ENCODE results near the gene LRRD1. TPM values are rescaled to one million over a fixed set of nuclear protein-coding genes. Genes with fewer than 3 reads are reported as not detected.

The LRRD1 gene
- total and polyA plus RNA-seq, 2 of the 13 experiments (the other 11 are each of a cell fraction or from before 2014, with no cell fraction given), result 0.03 TPM; not detected in 1

DNA sequence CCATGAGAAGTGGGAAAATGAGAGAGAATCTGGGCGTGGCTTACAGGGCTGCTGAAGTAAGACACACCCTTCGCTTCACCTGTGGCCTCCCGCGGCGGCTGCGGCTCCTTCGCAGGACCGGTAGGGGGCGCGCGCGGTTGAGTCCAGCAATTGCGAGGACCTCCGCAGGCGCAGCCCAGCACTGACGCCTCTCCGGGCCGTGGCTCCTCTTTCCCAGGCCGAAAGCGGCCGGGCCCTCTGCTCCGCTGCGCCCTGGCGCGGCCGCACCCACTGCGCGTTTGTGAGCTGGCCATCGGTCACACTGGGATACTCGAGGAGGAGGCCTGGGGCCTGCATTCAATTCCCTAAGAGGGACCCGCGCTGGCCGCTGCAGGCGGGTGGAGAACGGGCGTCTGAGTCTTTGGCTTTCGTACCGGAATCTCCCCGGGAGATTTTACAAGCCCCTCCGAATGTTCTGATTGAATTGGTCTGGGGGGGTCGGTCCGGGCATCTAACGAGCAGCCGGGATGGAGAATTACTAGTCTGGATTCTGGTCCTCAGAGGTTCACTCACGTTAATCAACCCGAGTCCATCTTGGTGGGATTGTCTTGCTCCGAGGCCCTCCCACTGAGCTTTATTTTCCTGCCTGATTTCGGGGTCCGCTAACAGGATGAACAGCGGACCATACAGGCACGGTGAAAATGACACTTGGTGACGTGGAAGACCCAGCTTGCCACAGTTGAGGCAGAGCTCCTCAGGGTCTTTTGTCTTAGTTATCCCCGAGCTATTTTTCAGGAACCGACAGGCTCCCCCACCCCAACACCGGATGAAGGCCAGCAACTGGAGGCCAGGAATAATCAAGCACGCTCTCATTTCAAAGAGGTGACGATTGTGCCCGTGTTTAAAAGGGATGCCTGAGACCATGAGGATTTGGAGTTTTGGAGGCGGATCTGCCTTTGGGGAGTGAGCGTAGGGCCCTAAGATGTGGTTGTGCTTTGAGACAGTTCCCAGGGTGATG, at the start of gene LRRD1 (continued):
- TF ChIP-seq, protein P1, sequence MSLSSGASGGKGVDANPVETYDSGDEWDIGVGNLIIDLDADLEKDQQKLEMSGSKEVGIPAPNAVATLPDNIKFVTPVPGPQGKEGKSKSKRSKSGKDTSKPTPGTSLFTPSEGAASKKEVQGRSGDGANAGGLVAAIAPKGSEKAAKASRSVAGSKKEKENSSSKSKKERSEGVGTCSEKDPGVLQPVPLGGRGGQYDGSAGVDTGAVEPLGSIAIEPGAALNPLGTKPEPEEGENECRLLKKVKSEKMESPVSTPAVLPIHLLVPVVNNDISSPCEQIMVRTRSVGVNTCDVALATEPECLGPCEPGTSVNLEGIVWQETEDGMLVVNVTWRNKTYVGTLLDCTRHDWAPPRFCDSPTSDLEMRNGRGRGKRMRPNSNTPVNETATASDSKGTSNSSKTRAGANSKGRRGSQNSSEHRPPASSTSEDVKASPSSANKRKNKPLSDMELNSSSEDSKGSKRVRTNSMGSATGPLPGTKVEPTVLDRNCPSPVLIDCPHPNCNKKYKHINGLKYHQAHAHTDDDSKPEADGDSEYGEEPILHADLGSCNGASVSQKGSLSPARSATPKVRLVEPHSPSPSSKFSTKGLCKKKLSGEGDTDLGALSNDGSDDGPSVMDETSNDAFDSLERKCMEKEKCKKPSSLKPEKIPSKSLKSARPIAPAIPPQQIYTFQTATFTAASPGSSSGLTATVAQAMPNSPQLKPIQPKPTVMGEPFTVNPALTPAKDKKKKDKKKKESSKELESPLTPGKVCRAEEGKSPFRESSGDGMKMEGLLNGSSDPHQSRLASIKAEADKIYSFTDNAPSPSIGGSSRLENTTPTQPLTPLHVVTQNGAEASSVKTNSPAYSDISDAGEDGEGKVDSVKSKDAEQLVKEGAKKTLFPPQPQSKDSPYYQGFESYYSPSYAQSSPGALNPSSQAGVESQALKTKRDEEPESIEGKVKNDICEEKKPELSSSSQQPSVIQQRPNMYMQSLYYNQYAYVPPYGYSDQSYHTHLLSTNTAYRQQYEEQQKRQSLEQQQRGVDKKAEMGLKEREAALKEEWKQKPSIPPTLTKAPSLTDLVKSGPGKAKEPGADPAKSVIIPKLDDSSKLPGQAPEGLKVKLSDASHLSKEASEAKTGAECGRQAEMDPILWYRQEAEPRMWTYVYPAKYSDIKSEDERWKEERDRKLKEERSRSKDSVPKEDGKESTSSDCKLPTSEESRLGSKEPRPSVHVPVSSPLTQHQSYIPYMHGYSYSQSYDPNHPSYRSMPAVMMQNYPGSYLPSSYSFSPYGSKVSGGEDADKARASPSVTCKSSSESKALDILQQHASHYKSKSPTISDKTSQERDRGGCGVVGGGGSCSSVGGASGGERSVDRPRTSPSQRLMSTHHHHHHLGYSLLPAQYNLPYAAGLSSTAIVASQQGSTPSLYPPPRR (CRISPR knock-in tag; IDR thresholded peaks at IDR 0.05; ENCODE audit: borderline replicate concordance), result no peak
- TF ChIP-seq CAMTA2 (CRISPR knock-in tag; IDR thresholded peaks at IDR 0.05; ENCODE audit: borderline replicate concordance) (no peak), THAP11 (CRISPR knock-in tag; IDR thresholded peaks at IDR 0.05) (peak; percentile 50), HDAC2 (CRISPR knock-in tag; IDR thresholded peaks at IDR 0.05) (no peak), ZNF816 (CRISPR knock-in tag; IDR thresholded peaks at IDR 0.05; ENCODE audit: borderline replicate concordance) (no peak), MBNL3 (CRISPR knock-in tag; conservative IDR thresholded peaks at IDR 0.05) (no peak), KAT2B (IDR thresholded peaks at IDR 0.05; ENCODE audit: borderline replicate concordance, low read depth, low read length) (no peak), ELF1 (CRISPR knock-in tag; IDR thresholded peaks at IDR 0.05) (no peak; the same call in 1 of the 2 replicates), HOXA9 (CRISPR knock-in tag; IDR thresholded peaks at IDR 0.05; ENCODE audit: borderline replicate concordance) (no peak), ZNF354B (CRISPR knock-in tag; IDR thresholded peaks at IDR 0.05) (no peak), TAF1 (CRISPR knock-in tag; IDR thresholded peaks at IDR 0.05) (peak; percentile 32; the same call in 1 of the 2 replicates), RBM39 (IDR thresholded peaks at IDR 0.05; ENCODE audit: low read depth, low read length, poor library complexity, severe bottlenecking) (peak; percentile 67), MXD4 (CRISPR knock-in tag; IDR thresholded peaks at IDR 0.05) (peak; percentile 34; the same call in 1 of the 2 replicates), EEA1 (CRISPR knock-in tag; IDR thresholded peaks at IDR 0.05; ENCODE audit: borderline replicate concordance) (peak; percentile 60; the same call in 1 of the 2 replicates), ZC3H13 (CRISPR knock-in tag; IDR thresholded peaks at IDR 0.05) (no peak), SP2 (CRISPR knock-in tag; IDR thresholded peaks at IDR 0.05) (no peak), ZFP41 (CRISPR knock-in tag; IDR thresholded peaks at IDR 0.05; ENCODE audit: borderline replicate concordance) (no peak)
- TF ChIP-seq, protein P2, sequence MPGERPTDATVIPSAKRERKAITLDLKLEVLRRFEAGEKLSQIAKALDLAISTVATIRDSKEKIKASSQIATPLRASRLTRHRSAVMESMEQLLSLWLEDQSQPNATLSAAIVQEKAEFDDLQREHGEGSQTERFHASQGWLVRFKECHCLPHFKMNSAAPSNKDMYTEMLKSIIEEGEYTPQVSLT (CRISPR knock-in tag; IDR thresholded peaks at IDR 0.05; ENCODE audit: borderline replicate concordance, low read depth), result no peak
- TF ChIP-seq, protein P3, sequence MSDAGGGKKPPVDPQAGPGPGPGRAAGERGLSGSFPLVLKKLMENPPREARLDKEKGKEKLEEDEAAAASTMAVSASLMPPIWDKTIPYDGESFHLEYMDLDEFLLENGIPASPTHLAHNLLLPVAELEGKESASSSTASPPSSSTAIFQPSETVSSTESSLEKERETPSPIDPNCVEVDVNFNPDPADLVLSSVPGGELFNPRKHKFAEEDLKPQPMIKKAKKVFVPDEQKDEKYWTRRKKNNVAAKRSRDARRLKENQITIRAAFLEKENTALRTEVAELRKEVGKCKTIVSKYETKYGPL (CRISPR knock-in tag; IDR thresholded peaks at IDR 0.05), result no peak
- TF ChIP-seq, protein P4, sequence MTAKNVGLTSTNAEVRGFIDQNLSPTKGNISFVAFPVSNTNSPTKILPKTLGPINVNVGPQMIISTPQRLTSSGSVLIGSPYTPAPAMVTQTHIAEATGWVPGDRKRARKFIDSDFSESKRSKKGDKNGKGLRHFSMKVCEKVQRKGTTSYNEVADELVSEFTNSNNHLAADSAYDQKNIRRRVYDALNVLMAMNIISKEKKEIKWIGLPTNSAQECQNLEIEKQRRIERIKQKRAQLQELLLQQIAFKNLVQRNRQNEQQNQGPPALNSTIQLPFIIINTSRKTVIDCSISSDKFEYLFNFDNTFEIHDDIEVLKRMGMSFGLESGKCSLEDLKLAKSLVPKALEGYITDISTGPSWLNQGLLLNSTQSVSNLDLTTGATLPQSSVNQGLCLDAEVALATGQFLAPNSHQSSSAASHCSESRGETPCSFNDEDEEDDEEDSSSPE (CRISPR knock-in tag; IDR thresholded peaks at IDR 0.05), result no peak
- TF ChIP-seq, protein P5, sequence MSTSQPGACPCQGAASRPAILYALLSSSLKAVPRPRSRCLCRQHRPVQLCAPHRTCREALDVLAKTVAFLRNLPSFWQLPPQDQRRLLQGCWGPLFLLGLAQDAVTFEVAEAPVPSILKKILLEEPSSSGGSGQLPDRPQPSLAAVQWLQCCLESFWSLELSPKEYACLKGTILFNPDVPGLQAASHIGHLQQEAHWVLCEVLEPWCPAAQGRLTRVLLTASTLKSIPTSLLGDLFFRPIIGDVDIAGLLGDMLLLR (CRISPR knock-in tag; IDR thresholded peaks at IDR 0.05), result no peak

All from HepG2 (cell line).